Measurements from ENCODE around the gene ADAMTS16.

DNA sequence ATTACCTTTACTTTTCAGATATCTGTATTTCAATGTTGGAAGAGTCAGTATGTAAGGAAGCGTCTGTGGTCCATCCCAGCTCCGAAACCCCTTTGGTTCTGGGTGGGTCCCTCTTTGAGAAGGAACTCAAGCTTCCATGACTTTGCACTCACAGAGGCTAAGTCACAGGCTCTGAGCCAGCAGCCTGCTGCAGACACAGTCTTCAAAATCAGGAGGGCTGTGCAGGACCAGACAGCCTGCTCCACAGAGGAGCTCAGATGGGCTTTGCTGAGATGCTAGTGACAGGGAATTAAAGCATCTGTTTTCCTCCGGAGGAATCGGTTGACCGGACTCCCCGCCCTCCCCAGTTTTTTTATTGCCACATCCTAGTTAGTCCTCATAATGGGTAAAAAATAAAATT lies 155.9 kb downstream of the ADAMTS16 start:
- TF ChIP-seq POLR2A (IDR thresholded peaks at IDR 0.05), result no peak
- TF ChIP-seq POLR2AphosphoS5 (IDR thresholded peaks at IDR 0.05), result no peak
- TF ChIP-seq, protein P1, sequence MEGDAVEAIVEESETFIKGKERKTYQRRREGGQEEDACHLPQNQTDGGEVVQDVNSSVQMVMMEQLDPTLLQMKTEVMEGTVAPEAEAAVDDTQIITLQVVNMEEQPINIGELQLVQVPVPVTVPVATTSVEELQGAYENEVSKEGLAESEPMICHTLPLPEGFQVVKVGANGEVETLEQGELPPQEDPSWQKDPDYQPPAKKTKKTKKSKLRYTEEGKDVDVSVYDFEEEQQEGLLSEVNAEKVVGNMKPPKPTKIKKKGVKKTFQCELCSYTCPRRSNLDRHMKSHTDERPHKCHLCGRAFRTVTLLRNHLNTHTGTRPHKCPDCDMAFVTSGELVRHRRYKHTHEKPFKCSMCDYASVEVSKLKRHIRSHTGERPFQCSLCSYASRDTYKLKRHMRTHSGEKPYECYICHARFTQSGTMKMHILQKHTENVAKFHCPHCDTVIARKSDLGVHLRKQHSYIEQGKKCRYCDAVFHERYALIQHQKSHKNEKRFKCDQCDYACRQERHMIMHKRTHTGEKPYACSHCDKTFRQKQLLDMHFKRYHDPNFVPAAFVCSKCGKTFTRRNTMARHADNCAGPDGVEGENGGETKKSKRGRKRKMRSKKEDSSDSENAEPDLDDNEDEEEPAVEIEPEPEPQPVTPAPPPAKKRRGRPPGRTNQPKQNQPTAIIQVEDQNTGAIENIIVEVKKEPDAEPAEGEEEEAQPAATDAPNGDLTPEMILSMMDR (IDR thresholded peaks at IDR 0.05), result no peak
